Testis (tissue), 3 donors: ENCODE data around the gene DHRS4. TPM values are rescaled to one million over a fixed set of nuclear protein-coding genes. Genes with fewer than 3 reads are reported as not detected.

ENCODE experiments used
- DNase-seq: peaks from one replicate; pipeline ENCODE4 v3.0.0-alpha.2; 2019
- H3K27ac ChIP-seq, 2 donors: fragments of 200-600 bp; sonication (generic); one replicate each; pipeline ENCODE4 v1.5.1; 2019
- H3K27me3 ChIP-seq: fragments of 200-600 bp; sonication (generic); one replicate; pipeline ENCODE4 v1.5.1; 2019
- H3K36me3 ChIP-seq: fragments of 200-600 bp; sonication (generic); one replicate; pipeline ENCODE4 v1.5.1; 2017; ENCODE audit warnings: low read depth; ENCODE audit errors: missing control alignments
- H3K4me1 ChIP-seq: fragments of 200-600 bp; sonication (generic); one replicate; pipeline ENCODE4 v1.5.1; 2019
- H3K4me3 ChIP-seq, 2 donors: fragments of 200-600 bp; sonication (generic); one replicate each; pipeline ENCODE4 v1.5.1; 2017 to 2019
- H3K9me3 ChIP-seq: fragments of 200-600 bp; sonication (generic); one replicate; pipeline ENCODE4 v1.5.1; 2017
- POLR2A ChIP-seq: fragments of 450-650 bp; IDR thresholded peaks from one replicate; pipeline ENCODE4 v1.6.1; 2017; ENCODE audit warnings: antibody characterized with exemption, mild to moderate bottlenecking, moderate library complexity
- WGBS, 2 donors: methylation state at CpG; one replicate each; pipeline ENCODE4 v1.1.5; 2018; 5-methylcytosine and 5-hydroxymethylcytosine counted together
- intact Hi-C: fragments of 100-400 bp; cut with DNase I; formaldehyde crosslinking; loops from one replicate; pipeline ENCODE4 v1.15.1; 2023; ENCODE audit warnings: low total_unique reads
- polyA plus RNA-seq: library from polyadenylated mRNA; stranded (reverse); fragments of 350-450 nt; fragmentation: Illumina TruSeq; extraction: RNeasy Lipid Tissue Mini Kit (QIAGEN cat#74804); gene quantifications from one replicate; pipeline ENCODE4 v1.2.3, GENCODE V29; 2014; ENCODE audit warnings: low read depth, low replicate concordance; ENCODE audit not compliant: insufficient read depth
- total RNA-seq, 2 donors: library from RNA; depleted of rRNA; stranded (reverse); fragments of >200 nt; gene quantifications; one replicate each; pipeline ENCODE4 v1.2.3, GENCODE V29; 2016
- TF ChIP-seq, protein P1 (sequence below), 3 experiments: fragments of 450-650 bp in 2 of 3; fragments of 200-600 bp in 1 of 3; sonication (generic) in 1 of 3; IDR thresholded peaks; one replicate each; pipeline ENCODE4 v1.5.1; 2016 to 2019; ENCODE audit warnings: antibody characterized with exemption in 3 of 3, mild to moderate bottlenecking in 2 of 3, moderate library complexity in 1 of 3

The DHRS4 gene
- total and polyA plus RNA-seq, 3 donors from 2014 or later = 26.0 to 41.8 (median 33.6) TPM

DNA sequence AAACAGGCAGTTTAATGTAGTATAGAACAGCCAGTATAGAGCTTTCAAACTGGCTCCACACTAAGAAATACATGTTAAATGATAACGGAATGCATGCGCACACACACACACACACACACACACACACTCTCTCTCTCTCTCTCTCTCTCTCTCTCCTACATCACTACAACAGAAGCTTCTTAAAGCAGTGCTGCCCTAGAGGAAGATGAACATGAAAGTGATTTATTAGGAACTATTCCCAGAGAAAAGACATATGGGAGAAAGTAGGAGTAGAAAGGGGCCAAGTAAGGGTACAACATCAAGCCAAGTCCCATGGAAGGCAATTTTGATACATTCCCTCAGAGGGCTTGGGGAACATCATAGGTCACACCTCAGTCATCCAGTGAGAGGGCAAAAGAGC, 16.4 kb upstream of the DHRS4 start:
- Histone ChIP-seq H3K9me3 (no peaks in the 10 kb centered on the region), H3K27ac (no peak overlapping the region), H3K4me1 (peaks cover 4% of the 10 kb centered on the region), H3K4me3 (no peak overlapping the region), H3K36me3 (no peaks in the 10 kb centered on the region), H3K27me3 (no peaks in the 10 kb centered on the region)
- WGBS, 2 donors = 73 to 92% methylated on average over 2 of the region's 2 CpGs
- no peak for TF ChIP-seq POLR2A
- TF ChIP-seq, protein P1, sequence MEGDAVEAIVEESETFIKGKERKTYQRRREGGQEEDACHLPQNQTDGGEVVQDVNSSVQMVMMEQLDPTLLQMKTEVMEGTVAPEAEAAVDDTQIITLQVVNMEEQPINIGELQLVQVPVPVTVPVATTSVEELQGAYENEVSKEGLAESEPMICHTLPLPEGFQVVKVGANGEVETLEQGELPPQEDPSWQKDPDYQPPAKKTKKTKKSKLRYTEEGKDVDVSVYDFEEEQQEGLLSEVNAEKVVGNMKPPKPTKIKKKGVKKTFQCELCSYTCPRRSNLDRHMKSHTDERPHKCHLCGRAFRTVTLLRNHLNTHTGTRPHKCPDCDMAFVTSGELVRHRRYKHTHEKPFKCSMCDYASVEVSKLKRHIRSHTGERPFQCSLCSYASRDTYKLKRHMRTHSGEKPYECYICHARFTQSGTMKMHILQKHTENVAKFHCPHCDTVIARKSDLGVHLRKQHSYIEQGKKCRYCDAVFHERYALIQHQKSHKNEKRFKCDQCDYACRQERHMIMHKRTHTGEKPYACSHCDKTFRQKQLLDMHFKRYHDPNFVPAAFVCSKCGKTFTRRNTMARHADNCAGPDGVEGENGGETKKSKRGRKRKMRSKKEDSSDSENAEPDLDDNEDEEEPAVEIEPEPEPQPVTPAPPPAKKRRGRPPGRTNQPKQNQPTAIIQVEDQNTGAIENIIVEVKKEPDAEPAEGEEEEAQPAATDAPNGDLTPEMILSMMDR (IDR thresholded peaks at IDR 0.05) = no peak
- intact Hi-C loops = no loop called here
- DNase-seq = no peak

DNA sequence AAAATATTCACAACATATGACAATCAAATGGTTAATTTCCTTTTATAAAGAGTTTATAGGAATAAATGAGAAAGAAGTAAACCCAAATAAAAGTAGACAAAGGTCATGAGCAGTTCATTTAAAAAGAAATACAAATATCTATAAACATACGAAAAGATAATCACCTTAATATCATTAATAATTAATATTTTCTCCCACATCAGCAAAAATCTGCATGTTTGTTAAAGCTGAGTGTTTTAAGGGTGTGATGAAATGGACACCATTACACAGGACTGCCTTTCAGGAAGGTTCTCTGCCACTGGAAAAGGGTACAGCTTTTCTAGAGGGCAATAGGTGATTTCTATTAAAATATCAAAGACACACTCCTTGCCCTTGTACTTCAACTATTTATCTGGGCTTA, 14.7 kb upstream of the DHRS4 start:
- intact Hi-C loops = no loop called here
- WGBS, 2 donors = 85 to 88% methylated on average over 1 of the region's 1 CpG

DNA sequence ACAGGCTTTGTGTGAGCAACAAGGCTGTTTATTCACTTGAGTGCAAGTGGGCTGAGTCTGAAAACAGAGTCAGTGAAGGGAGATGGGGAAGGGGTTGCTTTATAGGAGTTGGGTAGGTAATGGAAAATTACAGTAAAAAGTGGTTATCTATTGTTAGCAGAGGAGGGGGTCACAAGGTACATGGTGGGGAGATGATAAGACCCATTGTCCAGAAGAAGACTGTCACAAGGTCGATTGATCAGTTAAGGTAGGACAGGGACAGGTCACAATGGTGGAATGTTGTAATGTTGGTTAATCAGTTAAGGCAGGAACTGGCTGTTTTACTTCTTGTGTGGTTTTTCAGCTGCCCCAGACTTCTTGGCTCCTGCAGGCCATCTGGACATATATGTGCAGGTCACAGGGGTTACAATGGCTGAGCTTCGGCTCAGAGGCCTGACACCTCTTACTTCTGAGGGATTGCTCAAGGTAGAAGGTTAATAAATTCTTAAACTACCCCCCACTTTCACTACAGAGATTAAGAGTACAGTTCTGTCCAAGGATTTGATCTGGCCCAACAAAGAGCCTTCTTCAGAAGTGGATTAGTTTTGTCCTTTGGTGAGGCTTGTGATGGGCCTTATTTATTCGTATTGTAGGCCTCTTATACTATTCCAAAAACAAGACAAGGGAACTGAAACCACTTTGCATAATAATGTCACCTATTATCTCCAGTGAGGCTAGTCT, 13.8 kb upstream of the DHRS4 start:
- 83 to 89% methylated on average over 3 of the region's 3 CpGs for WGBS, 2 donors
- Histone ChIP-seq H3K9me3 (no peaks in the 10 kb centered on the region), H3K27me3 (no peaks in the 10 kb centered on the region), H3K4me3 (no peak overlapping the region), H3K36me3 (no peaks in the 10 kb centered on the region), H3K27ac (no peak overlapping the region), H3K4me1 (peaks cover 3% of the 10 kb centered on the region)
- intact Hi-C loops = no loop called here
- no peak for DNase-seq
- TF ChIP-seq, protein P1 (IDR thresholded peaks at IDR 0.05) = no peak

More for the DNA sequence above, 14.7 kb upstream of the DHRS4 start:
- H3K9me3 ChIP-seq = no peaks in the 10 kb centered on the region
- no peak overlapping the region for H3K27ac ChIP-seq
- DNase-seq = no peak
- TF ChIP-seq POLR2A = no peak
- TF ChIP-seq, protein P1 (IDR thresholded peaks at IDR 0.05) = no peak
- peaks cover 4% of the 10 kb centered on the region for H3K4me1 ChIP-seq
- H3K27me3 ChIP-seq = no peaks in the 10 kb centered on the region
- H3K4me3 ChIP-seq = no peak overlapping the region
- H3K36me3 ChIP-seq = no peaks in the 10 kb centered on the region

DNA sequence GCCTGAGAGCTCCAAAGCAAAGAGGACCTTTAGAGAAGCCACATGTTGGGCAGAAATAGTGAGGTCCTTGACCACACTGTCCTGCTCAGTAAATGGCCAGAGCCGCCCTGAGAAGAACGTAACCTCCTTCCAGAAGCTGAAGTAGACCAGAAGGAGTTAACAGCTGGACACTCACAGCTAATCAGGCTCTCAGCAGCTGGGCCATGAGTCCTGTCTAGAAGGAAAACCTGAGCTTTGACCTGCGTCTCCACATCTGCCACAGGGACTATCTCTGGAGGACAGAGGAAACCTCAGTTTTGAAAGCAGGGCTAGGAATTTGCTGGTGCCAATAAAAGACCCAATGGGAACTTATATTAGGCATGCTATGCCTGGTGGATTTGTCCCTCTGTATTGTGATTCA, 12.3 kb upstream of the DHRS4 start:
- no peak overlapping the region for H3K27ac ChIP-seq
- intact Hi-C loops = no loop called here
- H3K4me3 ChIP-seq = no peak overlapping the region
- no peaks in the 10 kb centered on the region for H3K9me3 ChIP-seq
- WGBS, 2 donors = 37 to 67% methylated on average over 3 of the region's 3 CpGs
- H3K36me3 ChIP-seq = no peaks in the 10 kb centered on the region
- no peak for DNase-seq
- TF ChIP-seq POLR2A = no peak
- TF ChIP-seq, protein P1 (IDR thresholded peaks at IDR 0.05) = no peak
- H3K27me3 ChIP-seq = no peaks in the 10 kb centered on the region
- no peaks in the 10 kb centered on the region for H3K4me1 ChIP-seq

DNA sequence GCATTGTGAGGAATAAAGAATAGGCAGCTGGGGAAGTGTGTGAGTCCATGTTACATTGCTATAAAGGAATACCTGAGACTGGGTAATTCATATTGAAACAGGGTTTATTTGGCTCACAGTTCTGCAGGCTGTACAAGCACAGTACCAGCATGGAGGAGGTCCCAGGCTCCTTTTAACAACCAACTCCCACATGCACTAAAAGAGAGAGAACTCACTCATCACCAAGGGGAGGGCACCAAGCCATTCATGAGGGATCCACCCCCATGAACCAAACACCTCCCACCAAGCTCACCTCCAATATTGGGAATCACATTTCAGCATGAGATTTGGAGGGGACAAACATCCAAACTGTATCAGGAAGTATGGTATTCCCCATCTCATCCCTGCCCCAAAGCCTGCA, 11.9 kb upstream of the DHRS4 start:
- Histone ChIP-seq H3K27ac (no peak overlapping the region), H3K27me3 (no peaks in the 10 kb centered on the region), H3K4me1 (no peaks in the 10 kb centered on the region), H3K36me3 (no peaks in the 10 kb centered on the region), H3K4me3 (no peak overlapping the region), H3K9me3 (no peaks in the 10 kb centered on the region)
- no peak for TF ChIP-seq POLR2A
- TF ChIP-seq, protein P1 (IDR thresholded peaks at IDR 0.05) = no peak
- intact Hi-C loops = no loop called here
- no peak for DNase-seq
